ENCODE results near the gene EPDR1.

DNA sequence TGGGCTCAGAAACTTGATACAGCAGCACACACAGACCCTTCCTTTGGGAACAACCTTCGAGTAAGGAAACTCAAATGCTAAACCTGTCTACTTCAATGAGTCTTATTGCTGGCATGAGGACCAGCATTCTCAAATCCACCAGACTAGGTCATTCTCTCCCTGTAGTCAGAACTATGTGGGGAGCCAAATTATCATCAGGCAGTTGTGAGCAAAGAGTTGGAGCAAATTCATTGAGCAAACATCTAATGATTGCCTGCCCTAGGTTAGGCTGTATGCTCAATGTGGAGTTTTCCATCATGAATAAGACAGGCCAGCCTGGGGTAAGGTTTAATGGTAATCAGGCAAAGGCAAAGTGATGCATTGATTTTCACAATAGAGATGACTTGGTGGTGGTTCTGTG lies 3.6 kb downstream of the EPDR1 start:
- TF ChIP-seq, protein P1, sequence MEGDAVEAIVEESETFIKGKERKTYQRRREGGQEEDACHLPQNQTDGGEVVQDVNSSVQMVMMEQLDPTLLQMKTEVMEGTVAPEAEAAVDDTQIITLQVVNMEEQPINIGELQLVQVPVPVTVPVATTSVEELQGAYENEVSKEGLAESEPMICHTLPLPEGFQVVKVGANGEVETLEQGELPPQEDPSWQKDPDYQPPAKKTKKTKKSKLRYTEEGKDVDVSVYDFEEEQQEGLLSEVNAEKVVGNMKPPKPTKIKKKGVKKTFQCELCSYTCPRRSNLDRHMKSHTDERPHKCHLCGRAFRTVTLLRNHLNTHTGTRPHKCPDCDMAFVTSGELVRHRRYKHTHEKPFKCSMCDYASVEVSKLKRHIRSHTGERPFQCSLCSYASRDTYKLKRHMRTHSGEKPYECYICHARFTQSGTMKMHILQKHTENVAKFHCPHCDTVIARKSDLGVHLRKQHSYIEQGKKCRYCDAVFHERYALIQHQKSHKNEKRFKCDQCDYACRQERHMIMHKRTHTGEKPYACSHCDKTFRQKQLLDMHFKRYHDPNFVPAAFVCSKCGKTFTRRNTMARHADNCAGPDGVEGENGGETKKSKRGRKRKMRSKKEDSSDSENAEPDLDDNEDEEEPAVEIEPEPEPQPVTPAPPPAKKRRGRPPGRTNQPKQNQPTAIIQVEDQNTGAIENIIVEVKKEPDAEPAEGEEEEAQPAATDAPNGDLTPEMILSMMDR (conservative IDR thresholded peaks at IDR 0.05; ENCODE audit: low read depth, low read length): no peak
- TF ChIP-seq POLR2A (IDR thresholded peaks at IDR 0.05; ENCODE audit: low read depth, low read length) (no peak), BHLHE40 (IDR thresholded peaks at IDR 0.05; ENCODE audit: low read depth, low read length) (no peak)
- TF ChIP-seq, protein P2, sequence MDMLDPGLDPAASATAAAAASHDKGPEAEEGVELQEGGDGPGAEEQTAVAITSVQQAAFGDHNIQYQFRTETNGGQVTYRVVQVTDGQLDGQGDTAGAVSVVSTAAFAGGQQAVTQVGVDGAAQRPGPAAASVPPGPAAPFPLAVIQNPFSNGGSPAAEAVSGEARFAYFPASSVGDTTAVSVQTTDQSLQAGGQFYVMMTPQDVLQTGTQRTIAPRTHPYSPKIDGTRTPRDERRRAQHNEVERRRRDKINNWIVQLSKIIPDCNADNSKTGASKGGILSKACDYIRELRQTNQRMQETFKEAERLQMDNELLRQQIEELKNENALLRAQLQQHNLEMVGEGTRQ (IDR thresholded peaks at IDR 0.05; ENCODE audit: low read depth, low read length): no peak
